ENCODE data around the gene TMEM45B.

DNA sequence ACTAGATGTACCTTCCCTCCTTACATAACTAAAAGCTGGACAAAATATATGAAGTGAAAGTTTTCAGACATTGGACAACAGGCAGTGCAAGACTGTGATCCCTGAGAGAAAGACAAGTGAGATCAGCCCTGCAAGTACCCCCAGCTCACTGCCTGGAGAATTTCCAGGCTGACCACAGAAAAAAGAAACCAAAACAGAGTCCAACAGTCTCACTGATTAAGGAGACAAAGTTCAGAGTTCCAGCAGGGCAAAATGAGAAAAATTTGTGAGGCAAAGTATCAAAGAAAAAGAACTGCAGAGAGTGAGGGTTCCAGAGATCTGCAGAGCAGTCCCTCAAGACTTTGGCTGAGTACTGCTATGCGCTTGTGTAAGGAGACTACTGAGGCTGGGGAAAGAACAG is 47.3 kb upstream of the TMEM45B start:
- TF ChIP-seq GATA2 (IDR thresholded peaks at IDR 0.05; ENCODE audit: low read depth, low read length) (no peak), GATA3 (IDR thresholded peaks at IDR 0.05; ENCODE audit: low read depth, low read length) (no peak)
